Measurements from ENCODE around the gene CNGA1.

Gene CNGA1

DNA sequence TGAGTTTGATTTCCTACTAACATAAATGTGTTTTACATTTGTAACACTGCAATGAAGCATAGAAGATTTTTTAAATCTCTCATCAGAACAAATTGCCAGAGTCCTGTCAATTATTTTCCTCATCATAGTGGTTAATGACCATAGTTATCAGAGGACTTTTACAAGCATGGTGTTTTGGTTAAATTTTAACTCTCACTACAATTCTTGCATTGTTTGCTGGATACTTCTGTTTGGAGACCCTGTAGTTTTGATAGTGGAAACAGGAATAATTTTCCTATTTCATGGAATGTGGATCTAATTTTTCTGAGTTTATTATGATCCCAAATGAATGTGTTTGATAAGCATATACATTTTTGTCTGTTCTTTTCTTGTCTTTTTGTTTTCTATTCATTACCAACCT is 16.9 kb upstream of the CNGA1 start:
- Histone ChIP-seq H2AFZ (ENCODE audit: low read length) (no peak overlapping the region), H3F3A (ENCODE audit: low read depth) (no peaks in the 10 kb centered on the region), H3K27me3 (ENCODE audit: insufficient read depth, low read length, poor library complexity, severe bottlenecking) (no peaks in the 10 kb centered on the region), H3K9me2 (replicated peaks; ENCODE audit: low read depth, low read length) (no peaks in the 10 kb centered on the region), H3K9me3 (ENCODE audit: insufficient read depth, low read depth, low read length) (no peaks in the 10 kb centered on the region), H3K9ac (ENCODE audit: low read depth, low read length, poor library complexity, severe bottlenecking) (no peak overlapping the region), H3K79me2 (ENCODE audit: insufficient read depth, low read length) (no peaks in the 10 kb centered on the region), H3K36me3 (ENCODE audit: insufficient read depth, low read length) (no peaks in the 10 kb centered on the region), H3K4me3 (ENCODE audit: low read length, poor library complexity, severe bottlenecking) (no peak overlapping the region), H3K4me1 (ENCODE audit: insufficient read depth, low read length, poor library complexity, severe bottlenecking) (no peaks in the 10 kb centered on the region), H3K4me2 (ENCODE audit: low read depth, low read length, poor library complexity, severe bottlenecking) (no peak overlapping the region), H4K20me1 (ENCODE audit: insufficient read depth, low read length, poor library complexity, severe bottlenecking) (no peaks in the 10 kb centered on the region)
- no peak for TF ChIP-seq EZH2phosphoT487 (IDR thresholded peaks at IDR 0.05; ENCODE audit: borderline replicate concordance)
- TF ChIP-seq, protein P1, sequence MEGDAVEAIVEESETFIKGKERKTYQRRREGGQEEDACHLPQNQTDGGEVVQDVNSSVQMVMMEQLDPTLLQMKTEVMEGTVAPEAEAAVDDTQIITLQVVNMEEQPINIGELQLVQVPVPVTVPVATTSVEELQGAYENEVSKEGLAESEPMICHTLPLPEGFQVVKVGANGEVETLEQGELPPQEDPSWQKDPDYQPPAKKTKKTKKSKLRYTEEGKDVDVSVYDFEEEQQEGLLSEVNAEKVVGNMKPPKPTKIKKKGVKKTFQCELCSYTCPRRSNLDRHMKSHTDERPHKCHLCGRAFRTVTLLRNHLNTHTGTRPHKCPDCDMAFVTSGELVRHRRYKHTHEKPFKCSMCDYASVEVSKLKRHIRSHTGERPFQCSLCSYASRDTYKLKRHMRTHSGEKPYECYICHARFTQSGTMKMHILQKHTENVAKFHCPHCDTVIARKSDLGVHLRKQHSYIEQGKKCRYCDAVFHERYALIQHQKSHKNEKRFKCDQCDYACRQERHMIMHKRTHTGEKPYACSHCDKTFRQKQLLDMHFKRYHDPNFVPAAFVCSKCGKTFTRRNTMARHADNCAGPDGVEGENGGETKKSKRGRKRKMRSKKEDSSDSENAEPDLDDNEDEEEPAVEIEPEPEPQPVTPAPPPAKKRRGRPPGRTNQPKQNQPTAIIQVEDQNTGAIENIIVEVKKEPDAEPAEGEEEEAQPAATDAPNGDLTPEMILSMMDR (conservative IDR thresholded peaks at IDR 0.05; ENCODE audit: low read length) = no peak

DNA sequence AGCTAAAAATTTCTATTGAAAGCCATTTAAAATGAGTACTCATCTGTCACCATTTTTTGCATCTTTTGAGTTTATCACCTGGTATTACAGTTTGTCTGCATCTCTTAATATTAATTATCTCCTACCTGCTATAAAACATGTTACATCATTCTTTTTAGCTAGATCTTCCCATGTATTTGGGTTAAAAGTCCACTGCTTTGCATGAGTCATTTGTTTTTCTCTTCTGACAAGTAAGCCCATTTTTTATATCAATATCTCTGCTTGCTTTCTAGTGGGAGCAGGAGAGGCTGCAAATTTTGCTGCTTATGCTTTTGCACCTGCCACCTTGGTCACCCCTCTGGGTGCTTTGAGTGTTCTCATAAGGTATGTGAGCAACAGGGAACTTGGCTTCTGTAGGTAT is 16.2 kb upstream of the CNGA1 start:
- H3K4me2 ChIP-seq (ENCODE audit: low read depth, low read length, poor library complexity, severe bottlenecking) = no peak overlapping the region
- H3K9me3 ChIP-seq (ENCODE audit: insufficient read depth, low read depth, low read length) = no peaks in the 10 kb centered on the region
- H3K9me2 ChIP-seq (replicated peaks; ENCODE audit: low read depth, low read length) = no peaks in the 10 kb centered on the region
- no peak overlapping the region for H2AFZ ChIP-seq (ENCODE audit: low read length)
- no peaks in the 10 kb centered on the region for H4K20me1 ChIP-seq (ENCODE audit: insufficient read depth, low read length, poor library complexity, severe bottlenecking)
- H3K79me2 ChIP-seq (ENCODE audit: insufficient read depth, low read length) = no peaks in the 10 kb centered on the region
- TF ChIP-seq, protein P1 (conservative IDR thresholded peaks at IDR 0.05; ENCODE audit: low read length) = no peak
- no peak for TF ChIP-seq EZH2phosphoT487 (IDR thresholded peaks at IDR 0.05; ENCODE audit: borderline replicate concordance)
- no peaks in the 10 kb centered on the region for H3F3A ChIP-seq (ENCODE audit: low read depth)
- H3K9ac ChIP-seq (ENCODE audit: low read depth, low read length, poor library complexity, severe bottlenecking) = no peak overlapping the region
- no peaks in the 10 kb centered on the region for H3K4me1 ChIP-seq (ENCODE audit: insufficient read depth, low read length, poor library complexity, severe bottlenecking)
- H3K4me3 ChIP-seq (ENCODE audit: low read length, poor library complexity, severe bottlenecking) = no peak overlapping the region
- no peaks in the 10 kb centered on the region for H3K36me3 ChIP-seq (ENCODE audit: insufficient read depth, low read length)
- H3K27me3 ChIP-seq (ENCODE audit: insufficient read depth, low read length, poor library complexity, severe bottlenecking) = no peaks in the 10 kb centered on the region

DNA sequence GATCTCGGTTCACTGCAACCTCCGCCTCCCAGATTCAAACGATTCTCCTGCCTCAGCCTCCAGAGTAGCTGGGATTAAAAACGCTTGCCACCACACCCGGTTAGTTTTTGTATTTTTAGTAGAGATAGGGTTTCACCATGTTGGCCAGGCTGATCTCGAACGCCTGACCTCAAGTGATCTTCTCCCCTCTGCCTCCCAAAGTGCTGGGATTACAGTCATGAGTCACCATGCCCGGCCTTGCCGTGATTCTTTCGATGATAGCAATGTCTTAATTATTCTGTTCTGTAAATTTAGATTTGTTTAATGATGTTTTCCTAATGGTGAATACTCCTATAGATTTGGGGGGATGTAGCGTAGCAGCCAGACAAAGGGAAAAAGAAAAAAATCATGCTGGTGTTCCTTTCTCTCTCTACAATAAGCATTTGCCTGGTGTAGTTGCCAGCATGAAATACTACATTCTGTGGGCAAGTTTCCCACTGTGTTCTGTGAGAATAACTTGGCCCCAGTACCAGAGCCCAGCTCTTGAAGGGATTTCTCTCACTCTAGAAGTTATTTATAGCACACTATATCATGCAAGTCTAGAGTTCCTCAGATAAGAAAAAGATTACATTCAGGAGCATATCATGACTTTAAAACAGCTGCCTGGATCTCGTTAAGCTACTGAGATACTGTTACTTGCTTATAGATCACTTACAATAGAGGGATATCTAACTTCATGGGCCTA is 15.5 kb upstream of the CNGA1 start:
- no peak for TF ChIP-seq EZH2phosphoT487 (IDR thresholded peaks at IDR 0.05; ENCODE audit: borderline replicate concordance)
- TF ChIP-seq, protein P1 (conservative IDR thresholded peaks at IDR 0.05; ENCODE audit: low read length) = no peak
- Histone ChIP-seq H3K4me1 (ENCODE audit: insufficient read depth, low read length, poor library complexity, severe bottlenecking) (no peaks in the 10 kb centered on the region), H3K27me3 (ENCODE audit: insufficient read depth, low read length, poor library complexity, severe bottlenecking) (no peaks in the 10 kb centered on the region), H3K9ac (ENCODE audit: low read depth, low read length, poor library complexity, severe bottlenecking) (no peak overlapping the region), H3K79me2 (ENCODE audit: insufficient read depth, low read length) (no peaks in the 10 kb centered on the region), H2AFZ (ENCODE audit: low read length) (no peak overlapping the region), H3F3A (ENCODE audit: low read depth) (no peaks in the 10 kb centered on the region), H4K20me1 (ENCODE audit: insufficient read depth, low read length, poor library complexity, severe bottlenecking) (no peaks in the 10 kb centered on the region), H3K9me2 (replicated peaks; ENCODE audit: low read depth, low read length) (no peaks in the 10 kb centered on the region), H3K36me3 (ENCODE audit: insufficient read depth, low read length) (no peaks in the 10 kb centered on the region), H3K4me3 (ENCODE audit: low read length, poor library complexity, severe bottlenecking) (no peak overlapping the region), H3K9me3 (ENCODE audit: insufficient read depth, low read depth, low read length) (no peaks in the 10 kb centered on the region), H3K4me2 (ENCODE audit: low read depth, low read length, poor library complexity, severe bottlenecking) (no peak overlapping the region)

Data from Loucy (cell line).